ENCODE measurements around the gene CD200R1. TPM values are rescaled to one million over a fixed set of nuclear protein-coding genes. Genes with fewer than 3 reads are reported as not detected.

CD200R1 gene
- total and polyA plus RNA-seq, 2 donors (not counting 1 experiment from before 2014, with no cell fraction given) = 3.6 to 3.7 TPM

- Mint-ChIP-seq H3K27ac (peak overlapping the region; percentile 32), H3K4me3 (peak overlapping the region; percentile 45), H3K4me1 (peaks cover 27% of the 10 kb centered on the region), H3K9me3 (ENCODE audit: insufficient read depth) (peaks cover 10% of the 10 kb centered on the region), H3K27me3 (no peaks in the 10 kb centered on the region)
- POLR2A ChIA-PET = no interaction called here
- Histone ChIP-seq H3K9ac (ENCODE audit: low read length) (no peak overlapping the region), H4K20me1 (ENCODE audit: control insufficient read depth, insufficient read depth, low read length, poor library complexity, severe bottlenecking) (no peaks in the 10 kb centered on the region), H3K27ac (ENCODE audit: low read length in 2 of 2) (no peak overlapping the region), H3K4me3 (ENCODE audit: control extremely low read depth in 1 of 5, extremely low read depth in 1 of 5, insufficient read depth in 1 of 5, low read depth in 2 of 5, low read length in 4 of 5) (no peak overlapping the region), H3K4me1 (ENCODE audit: control insufficient read depth in 2 of 2, insufficient read depth in 2 of 2, low read length in 2 of 2) (peaks cover 0 to 4% of the 10 kb centered on the region in 2 donors), H3K9me3 (ENCODE audit: control extremely low read depth in 1 of 3, control insufficient read depth in 2 of 3, insufficient read depth in 1 of 3, low read length in 2 of 3) (peaks cover 0 to 4% (median 0%) of the 10 kb centered on the region in 3 donors), H3K79me2 (ENCODE audit: control insufficient read depth, insufficient read depth, low read length) (no peaks in the 10 kb centered on the region), H3K27me3 (replicated peaks in 1 of 4; ENCODE audit: control extremely low read depth in 1 of 4, control insufficient read depth in 3 of 4, insufficient read depth in 4 of 4, low read length in 3 of 4) (no peaks in the 10 kb centered on the region), H3K36me3 (replicated peaks in 1 of 2; ENCODE audit: control extremely low read depth in 1 of 2, control insufficient read depth in 1 of 2, extremely low read depth in 1 of 2, insufficient read depth in 2 of 2, low read length in 1 of 2) (no peaks in the 10 kb centered on the region), H3K4me2 (replicated peaks; ENCODE audit: low read depth, low read length, poor library complexity, severe bottlenecking) (peak overlapping the region; percentile 18), H2AFZ (ENCODE audit: insufficient read depth, low read depth, low read length, poor library complexity, severe bottlenecking) (peak overlapping the region; percentile 7)
- DNase-seq (no peak), ATAC-seq (ENCODE audit: low read depth) (no peak)
- CTCF ChIA-PET = no interaction called here
- intact Hi-C loops (cut with micrococcal nuclease) = no loop called here
- WGBS (ENCODE audit: insufficient coverage) = 80% methylated on average over 1 of the region's 4 CpGs
- TF ChIP-seq EZH2 (IDR thresholded peaks at IDR 0.05; ENCODE audit: borderline replicate concordance, insufficient read depth, low read depth, low read length, poor library complexity, severe bottlenecking) (no peak), CTCF (IDR thresholded peaks at IDR 0.05) (no peak)
Observed at GRCh38 chr3:112881891-112882290, 93.0 kb downstream of the CD200R1 start.

- H3K4me1 ChIP-seq (ENCODE audit: control insufficient read depth in 2 of 2, insufficient read depth in 2 of 2, low read length in 2 of 2) = peaks cover 18 to 26% of the 10 kb centered on the region in 2 donors
- peak overlapping the region in 1 of 5 experiments; percentile 53 for H3K4me3 ChIP-seq (ENCODE audit: control extremely low read depth in 1 of 5, extremely low read depth in 1 of 5, insufficient read depth in 1 of 5, low read depth in 2 of 5, low read length in 4 of 5)
- peaks cover 0 to 12% (median 8%) of the 10 kb centered on the region in 3 donors for H3K9me3 ChIP-seq (ENCODE audit: control extremely low read depth in 1 of 3, control insufficient read depth in 2 of 3, insufficient read depth in 1 of 3, low read length in 2 of 3)
- DNase-seq (no peak), ATAC-seq (ENCODE audit: low read depth) (no peak)
- no peaks in the 10 kb centered on the region for H3K79me2 ChIP-seq (ENCODE audit: control insufficient read depth, insufficient read depth, low read length)
- no peak overlapping the region for H2AFZ ChIP-seq (ENCODE audit: insufficient read depth, low read depth, low read length, poor library complexity, severe bottlenecking)
- peak overlapping the region; percentile 60 for H3K4me2 ChIP-seq (replicated peaks; ENCODE audit: low read depth, low read length, poor library complexity, severe bottlenecking)
- ChIA-PET CTCF (no interaction called here), POLR2A (no interaction called here)
- intact Hi-C loops (cut with micrococcal nuclease) = loop anchor here (10.0 kb wide), 1 partner anchor 301 kb away; no protein-coding TSS in a partner anchor
- no peak overlapping the region for H3K9ac ChIP-seq (ENCODE audit: low read length)
- Mint-ChIP-seq H3K27me3 (no peaks in the 10 kb centered on the region), H3K27ac (peak overlapping the region; percentile 12), H3K4me1 (peaks cover 45% of the 10 kb centered on the region), H3K9me3 (ENCODE audit: insufficient read depth) (peaks cover 10% of the 10 kb centered on the region), H3K4me3 (no peak overlapping the region)
- no peak for TF ChIP-seq CTCF (IDR thresholded peaks at IDR 0.05)
- no peak for TF ChIP-seq EZH2 (IDR thresholded peaks at IDR 0.05; ENCODE audit: borderline replicate concordance, insufficient read depth, low read depth, low read length, poor library complexity, severe bottlenecking)
- no peaks in the 10 kb centered on the region for H3K27me3 ChIP-seq (replicated peaks in 1 of 4; ENCODE audit: control extremely low read depth in 1 of 4, control insufficient read depth in 3 of 4, insufficient read depth in 4 of 4, low read length in 3 of 4)
- H3K36me3 ChIP-seq (replicated peaks in 1 of 2; ENCODE audit: control extremely low read depth in 1 of 2, control insufficient read depth in 1 of 2, extremely low read depth in 1 of 2, insufficient read depth in 2 of 2, low read length in 1 of 2) = no peaks in the 10 kb centered on the region
- no CpG with 5 or more reads among the region's 2 CpGs for WGBS (ENCODE audit: insufficient coverage)
- no peaks in the 10 kb centered on the region for H4K20me1 ChIP-seq (ENCODE audit: control insufficient read depth, insufficient read depth, low read length, poor library complexity, severe bottlenecking)
- peak overlapping the region in 1 of 2 donors; percentile 15 for H3K27ac ChIP-seq (ENCODE audit: low read length in 2 of 2)
Observed at GRCh38 chr3:112875561-112875960, 99.3 kb downstream of the CD200R1 start.
